ENCODE data around the gene NUP133. TPM values are rescaled to one million over a fixed set of nuclear protein-coding genes. Genes with fewer than 3 reads are reported as not detected.
A peak's percentile ranks its signal among the peaks of the same experiment; 100 is the strongest.

Gene NUP133
- total RNA-seq, 4 donors from 2014 or later: 26.6 to 58.1 (median 38.8) TPM

- DNase-seq (ENCODE audit: low spot score in 2 of 2): no peak
These were observed 55.0 kb downstream of the NUP133 start for GRCh38 chr1:229452956-229453801.

GRCh38 chr1:229448845-229449244, 59.3 kb downstream of the NUP133 start:
- Histone ChIP-seq H3K27me3 (no peaks in the 10 kb centered on the region), H3K27ac (no peak overlapping the region), H3K4me3 (no peak overlapping the region), H3K4me1 (no peaks in the 10 kb centered on the region), H3K36me3 (peaks cover 62% of the 10 kb centered on the region), H3K9me3 (no peaks in the 10 kb centered on the region)
- 83% methylated on average over 2 of the region's 2 CpGs for WGBS
- TF ChIP-seq POLR2A (IDR thresholded peaks at IDR 0.05): no peak
- TF ChIP-seq POLR2AphosphoS5 (IDR thresholded peaks at IDR 0.05): no peak
- TF ChIP-seq CTCF (IDR thresholded peaks at IDR 0.05): no peak
- no peak for TF ChIP-seq EP300 (IDR thresholded peaks at IDR 0.05)
- DNase-seq (ENCODE audit: low spot score in 2 of 2): no peak

More at GRCh38 chr1:229452956-229453801, 55.0 kb downstream of the NUP133 start:
- no peak overlapping the region for H3K27ac ChIP-seq
- WGBS: 77% methylated on average over 5 of the region's 5 CpGs
- H3K4me3 ChIP-seq: no peak overlapping the region
- H3K36me3 ChIP-seq: peaks cover 64% of the 10 kb centered on the region
- H3K9me3 ChIP-seq: no peaks in the 10 kb centered on the region
- TF ChIP-seq CTCF (IDR thresholded peaks at IDR 0.05) (peak; percentile 9 to 18), POLR2AphosphoS5 (IDR thresholded peaks at IDR 0.05) (no peak)
- no peaks in the 10 kb centered on the region for H3K4me1 ChIP-seq
- H3K27me3 ChIP-seq: no peaks in the 10 kb centered on the region

GRCh38 chr1:229448354-229448753, 59.8 kb downstream of the NUP133 start:
- Histone ChIP-seq H3K27me3 (no peaks in the 10 kb centered on the region), H3K4me1 (no peaks in the 10 kb centered on the region), H3K27ac (no peak overlapping the region), H3K4me3 (no peak overlapping the region), H3K9me3 (no peaks in the 10 kb centered on the region), H3K36me3 (peaks cover 63% of the 10 kb centered on the region)
- 82% methylated on average over 7 of the region's 7 CpGs for WGBS
- DNase-seq (ENCODE audit: low spot score in 2 of 2): no peak
- TF ChIP-seq POLR2A (IDR thresholded peaks at IDR 0.05) (no peak), EP300 (IDR thresholded peaks at IDR 0.05) (no peak), POLR2AphosphoS5 (IDR thresholded peaks at IDR 0.05) (no peak), CTCF (IDR thresholded peaks at IDR 0.05) (no peak)

GRCh38 chr1:229447809-229448252, 60.3 kb downstream of the NUP133 start:
- TF ChIP-seq POLR2A (IDR thresholded peaks at IDR 0.05) (no peak), CTCF (IDR thresholded peaks at IDR 0.05) (no peak), POLR2AphosphoS5 (IDR thresholded peaks at IDR 0.05) (no peak), EP300 (IDR thresholded peaks at IDR 0.05) (no peak)
- no peaks in the 10 kb centered on the region for H3K27me3 ChIP-seq
- no peaks in the 10 kb centered on the region for H3K4me1 ChIP-seq
- no peak for DNase-seq (ENCODE audit: low spot score in 2 of 2)
- no peak overlapping the region for H3K4me3 ChIP-seq
- no peak overlapping the region for H3K27ac ChIP-seq
- H3K36me3 ChIP-seq: peaks cover 68% of the 10 kb centered on the region
- 92% methylated on average over 11 of the region's 11 CpGs for WGBS
- H3K9me3 ChIP-seq: no peaks in the 10 kb centered on the region

GRCh38 chr1:229445828-229446227, 62.3 kb downstream of the NUP133 start:
- H3K4me3 ChIP-seq: no peak overlapping the region
- peaks cover 71% of the 10 kb centered on the region for H3K36me3 ChIP-seq
- DNase-seq (ENCODE audit: low spot score in 2 of 2): no peak
- WGBS: 92% methylated on average over 4 of the region's 4 CpGs
- H3K4me1 ChIP-seq: no peaks in the 10 kb centered on the region
- H3K27ac ChIP-seq: no peak overlapping the region
- TF ChIP-seq POLR2AphosphoS5 (IDR thresholded peaks at IDR 0.05): no peak
- no peak for TF ChIP-seq EP300 (IDR thresholded peaks at IDR 0.05)
- TF ChIP-seq CTCF (IDR thresholded peaks at IDR 0.05): no peak
- no peak for TF ChIP-seq POLR2A (IDR thresholded peaks at IDR 0.05)
- no peaks in the 10 kb centered on the region for H3K27me3 ChIP-seq
- H3K9me3 ChIP-seq: no peaks in the 10 kb centered on the region
